ENCODE results near the gene CYB561A3. TPM values are rescaled to one million over a fixed set of nuclear protein-coding genes. Genes with fewer than 3 reads are reported as not detected.
A peak's percentile ranks its signal among the peaks of the same experiment; 100 is the strongest.

Gene CYB561A3
- total and polyA plus RNA-seq, 2 experiments from 2014 or later: 9.8 to 30.8 TPM

- Histone ChIP-seq H2AFZ (peak overlapping the region; percentile 97), H3K36me3 (ENCODE audit: insufficient read depth) (peaks cover 27% of the 10 kb centered on the region), H3K4me1 (ENCODE audit: insufficient read depth) (peaks cover 11% of the 10 kb centered on the region), H3K4me3 (peak overlapping the region; percentile 86), H3K27ac (ENCODE audit: low read depth) (peak overlapping the region; percentile 100), H3K4me2 (peak overlapping the region; percentile 97), H3K9me2 (ENCODE audit: insufficient read depth) (no peaks in the 10 kb centered on the region), H3K79me2 (replicated peaks; ENCODE audit: insufficient read depth) (peaks cover 36% of the 10 kb centered on the region), H3K27me3 (ENCODE audit: insufficient read depth) (no peaks in the 10 kb centered on the region), H3F3A (replicated peaks; ENCODE audit: low read depth) (peaks cover 10% of the 10 kb centered on the region; the same call in 1 of the 2 replicates), H4K20me1 (replicated peaks; ENCODE audit: insufficient read depth) (peaks cover 9% of the 10 kb centered on the region; the same call in 1 of the 2 replicates)
- Mint-ChIP-seq H3K36me3 (ENCODE audit: low read depth) (peaks cover 44% of the 10 kb centered on the region), H3K4me3 (peak overlapping the region; percentile 99), H3K4me1 (peaks cover 17% of the 10 kb centered on the region), H3K9me3 (no peaks in the 10 kb centered on the region), H3K27ac (peak overlapping the region; percentile 98), H3K27me3 (ENCODE audit: insufficient read depth, low read depth, poor library complexity) (peaks cover 8% of the 10 kb centered on the region)
- TF ChIP-seq CTCF (conservative IDR thresholded peaks at IDR 0.05; ENCODE audit: low read depth in 2 of 2) (no peak), ZNF462 (CRISPR knock-in tag; IDR thresholded peaks at IDR 0.05) (no peak), POLR2AphosphoS5 (IDR thresholded peaks at IDR 0.05; ENCODE audit: low read depth) (no peak), NANOG (IDR thresholded peaks at IDR 0.05; ENCODE audit: borderline replicate concordance) (no peak), ETS1 (IDR thresholded peaks at IDR 0.05) (no peak), STAT1 (IDR thresholded peaks at IDR 0.05; ENCODE audit: unreplicated experiment) (no peak), ZNF114 (CRISPR knock-in tag; IDR thresholded peaks at IDR 0.05) (no peak), EZH2phosphoT487 (IDR thresholded peaks at IDR 0.05; ENCODE audit: unreplicated experiment) (no peak), ZNF331 (CRISPR knock-in tag; IDR thresholded peaks at IDR 0.05; ENCODE audit: low read depth) (no peak), JUNB (IDR thresholded peaks at IDR 0.05; ENCODE audit: unreplicated experiment) (no peak), CREB1 (CRISPR knock-in tag; IDR thresholded peaks at IDR 0.05; ENCODE audit: low read depth) (no peak), REST (IDR thresholded peaks at IDR 0.05; ENCODE audit: unreplicated experiment) (no peak), EZH2 (IDR thresholded peaks at IDR 0.05; ENCODE audit: low read depth, unreplicated experiment) (no peak)
- ATAC-seq (peak; percentile 6), DNase-seq (ENCODE audit: low spot score) (peak; percentile 48)
Observed at GRCh38 chr11:61362542-61362875, 827 bp upstream of the CYB561A3 start.

Data from GM23338 (cell line).